GM19193 (cell line): ENCODE measurements around the gene RASA2.

Experiments
- POLR2A ChIP-seq: IDR thresholded peaks from 4 replicates; pipeline ENCODE4 v1.6.1; 2011; ENCODE audit not compliant: insufficient read depth, insufficient read length; ENCODE audit errors: extremely low read depth

RASA2 gene

DNA sequence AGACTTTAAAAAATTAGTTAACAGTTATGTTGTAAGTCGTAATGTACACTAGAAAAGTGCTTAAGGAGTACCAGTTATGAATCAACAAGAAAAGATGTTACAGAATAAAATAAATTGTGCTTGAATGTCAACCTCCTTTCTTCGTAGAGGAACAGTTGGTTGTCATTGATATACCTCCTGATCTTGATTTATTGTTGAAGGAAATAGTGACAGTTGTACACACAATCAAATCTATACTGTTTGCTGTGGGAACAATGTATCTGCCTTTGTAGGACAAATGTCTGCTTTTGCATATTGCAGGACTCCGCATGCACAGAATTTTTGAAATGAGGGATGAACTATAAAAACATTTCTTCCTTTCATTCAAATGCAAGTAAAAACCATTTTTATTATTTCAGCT is 19.2 kb downstream of the RASA2 start:
- TF ChIP-seq POLR2A = no peak

DNA sequence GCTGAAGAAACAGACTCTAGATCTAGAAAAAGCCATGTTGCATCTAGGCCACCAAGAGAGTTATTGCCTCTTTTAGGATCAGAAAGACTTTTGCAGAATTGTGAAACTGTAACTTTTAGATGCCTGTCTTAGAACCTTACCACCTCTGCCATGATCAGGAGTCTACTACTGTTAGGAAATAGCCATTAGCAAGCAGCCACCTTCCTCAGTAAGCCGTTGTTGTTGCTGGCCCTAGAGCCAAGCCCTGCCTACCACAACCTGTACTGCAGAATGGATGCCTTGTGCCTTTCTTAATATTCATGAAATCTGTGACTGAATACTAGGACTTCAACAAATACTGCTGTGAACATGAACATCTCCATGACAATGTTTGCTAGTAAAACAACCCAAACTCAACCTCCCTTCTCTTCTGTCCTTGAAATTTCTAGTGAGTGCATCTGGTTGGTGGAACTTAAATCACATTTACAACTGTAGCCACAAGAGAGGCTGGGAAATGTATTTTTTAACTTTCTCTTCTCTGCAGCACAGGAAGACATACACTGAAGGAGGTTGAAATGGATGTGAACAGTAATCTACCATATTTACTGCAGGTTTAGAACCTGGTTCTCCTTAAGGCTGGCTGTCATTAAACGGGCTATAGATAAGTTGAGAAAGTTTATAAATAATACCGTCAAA is 20.7 kb downstream of the RASA2 start:
- TF ChIP-seq POLR2A = no peak

DNA sequence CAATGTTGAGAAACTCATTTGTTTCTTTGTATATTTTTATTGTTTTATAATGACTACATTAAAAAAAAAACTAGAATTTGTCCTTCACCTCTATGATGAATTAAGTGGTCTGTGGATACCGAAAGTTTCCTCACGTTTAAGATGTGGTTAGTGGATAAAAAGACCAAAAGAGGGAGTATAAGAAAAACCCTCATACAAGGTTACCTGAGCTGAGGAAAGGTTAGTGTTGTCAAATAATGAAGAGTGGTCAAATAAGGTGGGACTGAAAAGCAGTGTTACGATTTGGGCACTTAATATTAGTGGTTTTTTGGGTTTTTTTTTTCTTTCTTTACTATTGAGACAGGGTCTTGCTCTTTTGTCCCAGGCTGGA is 21.2 kb downstream of the RASA2 start:
- no peak for TF ChIP-seq POLR2A

DNA sequence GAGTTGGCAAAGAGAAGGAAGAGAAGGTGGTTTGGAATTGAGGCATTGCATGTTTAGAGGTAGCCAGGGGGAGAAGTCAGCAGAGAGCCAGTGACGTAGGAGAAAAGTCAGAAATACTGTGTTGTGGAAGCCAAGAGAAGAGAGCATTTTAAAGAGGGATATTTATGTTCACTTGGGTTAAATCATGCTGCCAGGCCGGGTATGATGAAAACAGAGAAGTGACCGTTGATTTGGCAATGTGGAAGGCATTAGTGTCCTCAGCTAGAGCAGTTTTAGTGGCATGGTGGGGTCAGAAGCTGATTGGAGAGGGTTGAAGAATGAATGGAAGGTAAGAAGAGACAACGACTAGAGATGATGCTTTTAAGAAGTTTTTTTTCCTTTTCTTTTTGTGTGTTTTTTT is 24.5 kb downstream of the RASA2 start:
- no peak for TF ChIP-seq POLR2A

DNA sequence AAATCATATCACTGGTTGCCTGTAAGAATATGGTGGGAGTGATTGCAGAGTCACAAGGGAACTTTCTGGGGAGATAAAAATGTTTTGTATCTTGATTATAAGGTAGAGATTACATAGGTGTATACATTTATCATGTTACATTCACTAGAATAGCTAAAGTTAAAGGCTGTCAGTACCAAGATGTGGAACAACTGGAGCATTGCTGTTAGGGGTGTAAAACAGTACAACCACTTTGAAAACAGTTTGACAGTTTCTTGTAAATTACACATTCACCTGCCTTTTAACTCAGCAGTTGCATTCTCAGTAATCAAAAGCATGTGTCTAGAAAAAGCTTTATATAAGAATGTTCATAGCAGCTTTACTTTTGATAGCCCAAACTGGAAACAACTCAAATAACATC is 27.6 kb downstream of the RASA2 start:
- no peak for TF ChIP-seq POLR2A

DNA sequence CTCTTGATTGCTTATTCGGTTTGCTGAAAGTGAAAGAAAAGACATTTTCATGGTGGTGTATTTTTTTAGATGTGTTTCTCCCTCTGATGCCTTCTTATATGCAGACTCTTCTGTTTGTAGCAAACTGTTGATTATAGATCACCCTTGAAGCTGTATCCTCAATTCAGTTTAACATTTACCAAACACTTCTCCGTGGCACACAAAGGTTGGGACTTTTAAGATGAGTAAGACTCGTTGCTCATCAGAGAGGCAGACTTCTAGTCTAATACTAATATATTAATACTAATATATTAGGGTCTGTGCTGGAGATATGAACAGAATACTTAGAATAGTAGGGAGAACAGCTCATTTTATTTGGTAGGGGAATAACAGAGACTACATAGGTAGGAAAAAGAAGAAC is 32.8 kb downstream of the RASA2 start:
- no peak for TF ChIP-seq POLR2A

DNA sequence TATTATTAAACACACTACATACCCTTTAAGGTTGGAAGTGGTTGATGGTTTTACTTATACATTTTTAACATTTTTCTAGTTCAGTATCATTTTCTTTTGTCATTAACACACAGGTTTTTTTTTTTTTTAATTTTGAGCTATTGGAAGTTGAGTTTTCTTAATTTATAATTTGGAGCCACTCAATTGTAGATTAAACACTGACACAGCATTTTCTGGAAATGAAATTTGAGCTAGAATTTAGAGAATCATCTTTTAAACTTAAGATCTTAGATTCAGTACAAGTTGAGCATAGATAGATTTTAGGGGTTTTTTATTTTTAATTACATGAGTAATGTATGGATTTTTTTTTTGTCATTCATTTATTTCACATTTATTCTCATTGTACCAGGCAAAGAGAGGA is 35.0 kb downstream of the RASA2 start:
- TF ChIP-seq POLR2A = no peak

DNA sequence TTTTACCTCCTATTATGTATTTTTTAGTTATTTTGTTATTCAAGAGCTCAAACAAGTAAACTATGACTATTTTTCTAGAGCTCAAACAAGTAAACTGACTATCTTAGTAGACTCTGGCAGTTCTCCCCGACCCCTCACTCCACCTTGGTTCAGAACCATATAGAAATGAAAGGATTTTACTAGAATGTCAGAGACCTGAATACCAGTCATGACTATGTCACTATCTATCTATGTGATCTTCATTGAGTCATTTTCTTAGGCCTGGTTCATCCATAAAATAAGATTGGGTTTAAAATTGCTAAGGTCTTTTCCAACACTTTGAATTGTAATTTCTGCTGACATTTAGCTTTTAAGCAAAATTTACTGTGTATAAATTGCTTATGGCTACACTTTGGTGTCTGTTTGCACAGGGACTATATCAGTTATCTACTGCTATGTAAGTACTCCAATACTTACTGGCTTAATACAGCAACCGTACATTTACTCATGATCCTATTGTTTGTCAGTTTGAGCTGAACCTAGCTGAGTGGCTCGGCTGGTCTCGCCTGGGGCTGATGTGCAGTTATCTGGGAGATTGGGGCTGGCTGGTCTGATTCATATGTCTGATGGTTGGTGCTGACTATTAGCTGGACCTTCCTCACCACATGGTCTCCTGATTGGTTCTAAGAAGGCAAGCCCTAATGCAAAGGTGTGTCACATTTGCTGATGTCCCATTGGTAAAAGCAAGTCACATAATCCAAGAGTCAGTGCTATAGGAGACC is 37.0 kb downstream of the RASA2 start:
- no peak for TF ChIP-seq POLR2A

DNA sequence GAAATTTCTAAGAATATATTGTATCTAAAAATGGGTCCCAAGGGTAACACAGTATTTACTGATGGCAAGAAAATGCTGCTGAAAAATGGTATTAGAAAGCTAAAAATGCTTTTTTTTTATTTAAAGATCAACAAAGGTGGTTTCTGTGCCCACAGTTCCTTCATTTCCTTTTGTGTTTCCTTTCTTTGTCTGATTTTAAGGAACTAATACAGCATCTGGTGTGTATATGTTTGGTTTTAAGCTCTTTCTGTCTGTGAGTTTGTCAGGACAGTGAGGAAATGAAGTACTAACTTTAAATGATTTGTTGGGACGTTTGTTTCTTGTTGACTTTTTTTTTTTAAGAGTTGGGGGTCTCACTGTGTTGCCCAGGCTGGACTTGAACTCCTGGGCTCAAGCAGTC is 38.2 kb downstream of the RASA2 start:
- TF ChIP-seq POLR2A = no peak

DNA sequence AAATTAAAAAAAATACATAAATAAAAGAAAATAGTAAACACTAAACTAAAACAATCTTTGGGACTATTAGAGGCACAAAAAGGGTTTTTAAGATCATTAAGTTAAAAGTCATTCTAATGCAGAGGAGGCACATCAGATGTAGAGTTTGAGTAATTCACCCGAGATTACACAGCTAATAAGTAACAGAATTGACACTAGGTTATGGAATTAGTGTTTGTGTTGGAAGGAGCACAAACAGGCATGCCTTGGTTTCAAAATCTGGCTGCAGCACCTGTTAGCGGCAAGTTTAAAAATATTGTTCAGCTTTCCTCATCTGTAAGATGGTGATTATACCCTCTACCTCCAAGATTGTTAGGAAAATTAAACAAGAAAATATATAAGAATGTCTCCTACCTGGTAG is 39.0 kb downstream of the RASA2 start:
- TF ChIP-seq POLR2A = no peak

DNA sequence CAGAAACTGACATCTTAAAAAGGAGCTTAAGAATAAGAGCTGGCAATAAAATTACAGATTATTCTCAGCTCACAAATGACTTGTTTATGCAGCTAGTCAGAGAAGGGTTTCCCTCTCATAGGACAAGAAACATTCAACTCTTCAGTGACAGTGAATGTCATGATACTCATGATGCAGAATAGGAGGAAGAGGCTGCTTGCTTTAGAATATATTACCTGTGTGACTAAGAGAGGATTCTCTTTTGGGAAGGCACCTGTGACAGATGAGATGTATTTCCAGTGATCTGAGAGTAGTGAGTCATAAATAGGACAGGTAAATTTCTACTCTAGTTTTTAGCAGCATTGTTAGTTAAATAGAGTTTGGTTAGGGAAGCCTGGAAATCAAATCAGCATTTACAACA is 39.9 kb downstream of the RASA2 start:
- TF ChIP-seq POLR2A = no peak

DNA sequence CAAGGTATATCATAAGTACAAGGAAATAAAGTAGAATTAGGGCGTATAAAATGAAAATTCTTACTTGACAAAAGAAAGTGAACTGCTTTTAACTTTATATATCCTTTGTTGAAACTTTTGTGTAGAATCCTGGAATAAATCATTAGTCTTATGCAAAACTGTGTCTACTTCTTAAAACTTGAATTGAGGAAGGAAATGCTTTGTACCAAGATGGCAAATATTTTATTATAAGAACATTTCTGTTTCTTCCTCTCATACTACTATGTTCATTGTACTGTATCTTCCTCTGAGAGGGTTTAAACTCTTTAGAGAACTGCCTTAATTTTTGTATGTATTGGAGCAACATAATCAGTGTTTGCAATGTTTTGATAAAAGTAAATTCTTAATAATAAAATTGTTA is 42.0 kb downstream of the RASA2 start:
- TF ChIP-seq POLR2A = no peak

DNA sequence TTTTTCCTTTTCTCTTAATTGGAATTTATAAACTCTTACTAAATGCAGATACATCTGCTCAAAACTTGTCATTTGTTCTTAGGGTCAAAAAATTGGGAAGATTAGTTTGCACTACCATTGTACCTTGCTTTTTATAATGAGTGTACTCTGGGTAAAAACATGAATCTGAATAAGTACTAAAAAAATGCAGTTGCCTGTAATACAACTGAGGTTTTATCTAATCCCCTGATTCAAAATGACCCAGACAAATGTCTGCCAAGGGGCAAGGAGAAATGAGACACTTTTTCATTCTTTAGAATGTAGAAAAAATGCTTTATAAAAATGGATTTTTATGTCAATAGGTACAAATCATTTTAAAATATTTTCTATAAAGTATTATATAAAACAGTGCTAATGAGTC is 42.4 kb downstream of the RASA2 start:
- no peak for TF ChIP-seq POLR2A

DNA sequence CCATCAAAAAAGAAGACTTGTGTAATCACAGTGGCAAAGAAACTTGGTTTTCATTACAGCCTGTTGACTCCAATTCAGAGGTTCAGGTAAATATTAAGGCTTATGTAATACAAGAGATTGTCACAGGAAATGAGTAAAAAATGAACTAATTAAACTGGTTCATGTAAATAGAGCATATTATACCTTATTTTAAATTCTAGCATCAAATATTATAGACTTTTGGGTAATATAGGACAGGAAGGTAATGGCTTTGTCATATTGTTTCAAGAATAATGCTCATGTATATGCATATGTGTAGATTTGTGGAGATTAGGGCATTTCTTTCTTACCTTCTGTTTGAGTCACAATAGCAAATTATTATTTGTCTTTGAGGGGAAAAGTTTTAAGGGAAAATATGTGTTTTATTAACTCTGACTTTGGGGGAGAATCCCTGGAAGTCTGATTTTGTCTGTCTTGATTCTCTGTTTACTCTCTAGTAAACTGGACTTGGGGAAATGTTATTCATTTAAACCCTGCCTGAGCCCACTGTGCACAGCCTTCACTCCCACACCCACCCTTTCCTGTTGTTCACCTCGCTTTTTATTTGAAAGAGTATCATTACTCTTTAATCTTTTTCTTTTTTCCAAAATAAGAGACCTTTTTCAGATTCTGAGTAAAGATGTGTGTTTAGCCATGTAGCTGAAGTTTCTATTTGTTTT is 43.0 kb downstream of the RASA2 start:
- TF ChIP-seq POLR2A = no peak

DNA sequence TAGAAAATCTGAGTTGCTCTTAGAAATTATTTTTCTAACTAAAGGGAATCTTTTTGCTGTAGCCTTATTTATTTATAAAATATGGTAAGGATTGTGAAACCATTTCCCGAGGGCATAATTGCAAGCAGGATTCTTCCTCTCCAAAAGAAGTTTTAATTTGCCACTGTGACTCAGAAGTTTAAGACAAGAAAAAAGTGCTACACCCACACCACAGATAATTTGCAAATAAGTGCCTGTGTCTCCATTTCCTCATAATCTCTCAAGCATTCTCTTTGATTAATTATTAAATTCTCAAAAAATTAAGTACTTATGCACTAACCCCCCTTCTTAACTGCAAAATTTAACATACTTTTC is 43.6 kb downstream of the RASA2 start:
- TF ChIP-seq POLR2A = no peak

DNA sequence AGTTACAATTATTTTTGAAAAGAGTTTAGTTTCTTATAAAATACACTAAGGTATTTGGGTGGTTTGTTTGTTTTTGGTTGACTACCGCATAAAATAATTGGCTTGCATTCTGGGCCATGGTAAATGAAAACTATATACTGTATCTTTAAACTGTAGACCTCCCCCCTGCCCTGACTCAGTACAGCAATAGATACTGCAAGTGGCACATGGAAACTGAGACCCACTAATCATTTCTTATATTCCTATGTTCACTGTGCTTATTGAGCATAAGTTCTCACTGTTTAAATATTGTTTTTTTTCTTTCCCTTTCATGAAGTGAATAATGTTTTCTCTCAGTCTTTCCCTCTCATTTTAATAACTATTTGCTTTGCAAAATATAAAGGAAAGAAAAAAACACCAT is 45.8 kb downstream of the RASA2 start:
- no peak for TF ChIP-seq POLR2A

DNA sequence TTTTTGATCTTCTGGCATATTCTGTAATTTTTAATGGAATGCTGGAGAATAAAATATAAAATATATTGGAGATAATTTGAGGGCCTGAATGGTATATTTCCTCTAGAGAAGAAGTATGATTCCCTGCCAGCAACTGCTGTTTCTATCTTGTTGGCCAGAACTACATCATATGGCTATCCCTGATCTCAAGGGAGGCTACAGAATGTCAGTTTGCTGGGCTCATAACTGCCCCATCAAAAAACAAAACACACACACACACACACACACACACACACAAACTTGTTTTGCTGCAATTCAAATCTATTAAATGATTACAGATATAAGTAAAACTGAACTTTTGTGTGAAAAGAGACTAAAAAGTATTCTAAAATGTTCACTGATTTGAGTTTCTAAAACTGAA is 51.0 kb downstream of the RASA2 start:
- TF ChIP-seq POLR2A = no peak

DNA sequence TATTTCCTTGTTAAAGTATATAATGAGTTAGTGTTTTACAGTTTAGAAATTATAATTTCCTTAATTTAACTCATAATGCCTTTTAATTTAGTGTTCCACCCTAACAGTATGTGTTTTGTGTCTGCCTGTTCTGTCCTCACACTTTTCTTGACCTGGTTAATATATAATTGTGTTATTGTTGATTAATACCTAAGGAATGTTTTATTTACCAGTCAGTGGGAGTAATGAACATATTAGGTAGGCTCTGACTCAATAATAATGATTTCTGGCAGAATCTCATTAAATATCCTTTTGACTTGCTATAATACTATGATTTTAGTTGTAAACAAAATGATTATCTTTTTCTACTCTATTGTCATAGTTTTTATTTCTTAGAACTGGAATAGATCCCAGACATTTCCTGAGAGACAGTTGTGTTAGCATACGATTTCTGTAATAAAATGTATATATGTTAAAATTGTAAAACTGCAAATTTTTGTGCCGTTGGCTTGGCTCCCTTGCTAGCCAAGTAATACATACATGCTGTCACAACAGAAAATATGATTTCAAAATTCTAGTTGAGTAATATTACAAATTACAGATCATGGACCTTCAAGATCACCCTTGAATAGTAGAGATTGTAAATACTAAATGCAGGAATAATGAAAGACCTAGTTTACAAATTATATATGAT is 51.9 kb downstream of the RASA2 start:
- no peak for TF ChIP-seq POLR2A
